ENCODE results near the gene GASK1A. TPM values are rescaled to one million over a fixed set of nuclear protein-coding genes. Genes with fewer than 3 reads are reported as not detected.

Gene GASK1A
- total RNA-seq, 1 experiment from 2014 or later = not detected

DNA sequence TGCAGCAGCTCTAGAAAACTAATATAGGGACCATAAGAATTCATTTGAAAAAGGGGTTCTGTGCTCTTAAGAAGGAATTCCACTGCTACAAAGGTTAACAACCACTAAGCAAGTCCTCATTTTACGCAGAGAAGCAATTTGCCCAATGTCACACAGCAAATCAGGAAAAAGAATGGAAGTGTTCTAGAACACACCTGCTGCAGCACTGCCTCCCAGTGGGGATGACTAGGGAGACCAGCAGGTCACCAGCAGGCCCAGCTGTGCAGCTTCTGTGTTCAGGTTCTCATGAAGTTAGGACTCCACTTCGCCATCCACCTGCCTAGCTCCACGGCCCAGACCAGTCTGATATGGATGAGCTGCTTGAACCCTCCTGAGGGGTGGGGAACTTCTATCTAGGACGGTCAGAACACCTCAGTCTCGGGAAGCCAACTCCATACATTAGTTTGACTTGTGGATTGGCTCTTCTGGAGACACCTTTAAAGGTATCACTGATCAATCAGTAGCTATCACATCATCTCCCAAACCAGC is 108.2 kb downstream of the GASK1A start:
- no peaks in the 10 kb centered on the region for H3K79me2 ChIP-seq (ENCODE audit: low read depth)
- BruUV-seq (replicated peaks) = no TSS peak
- H3F3A ChIP-seq (ENCODE audit: insufficient read depth, low read depth) = no peaks in the 10 kb centered on the region
- DNase-seq = no peak
- H3K4me2 ChIP-seq = no peak overlapping the region
- H3K4me3 ChIP-seq = no peak overlapping the region
- CTCF ChIA-PET = no interaction called here
- no peaks in the 10 kb centered on the region for H3K9me2 ChIP-seq (ENCODE audit: insufficient read depth)
- H2AFZ ChIP-seq = no peak overlapping the region
- H3K4me1 ChIP-seq (replicated peaks; ENCODE audit: insufficient read depth) = no peaks in the 10 kb centered on the region
- intact Hi-C loops (cut with micrococcal nuclease; ENCODE audit: unreplicated experiment) = no loop called here
- H3K9me3 ChIP-seq (ENCODE audit: insufficient read depth, low read depth) = no peaks in the 10 kb centered on the region
- TF ChIP-seq EZH2 (IDR thresholded peaks at IDR 0.05; ENCODE audit: low read depth) = no peak
- no peaks in the 10 kb centered on the region for H3K36me3 ChIP-seq (ENCODE audit: low read depth)
- H3K27me3 ChIP-seq (ENCODE audit: insufficient read depth, low read depth) = no peaks in the 10 kb centered on the region
- POLR2A ChIA-PET (ENCODE audit: unreplicated experiment) = no interaction called here
- H3K27ac ChIP-seq = no peak overlapping the region
- H4K20me1 ChIP-seq (ENCODE audit: insufficient read depth) = no peaks in the 10 kb centered on the region

DNA sequence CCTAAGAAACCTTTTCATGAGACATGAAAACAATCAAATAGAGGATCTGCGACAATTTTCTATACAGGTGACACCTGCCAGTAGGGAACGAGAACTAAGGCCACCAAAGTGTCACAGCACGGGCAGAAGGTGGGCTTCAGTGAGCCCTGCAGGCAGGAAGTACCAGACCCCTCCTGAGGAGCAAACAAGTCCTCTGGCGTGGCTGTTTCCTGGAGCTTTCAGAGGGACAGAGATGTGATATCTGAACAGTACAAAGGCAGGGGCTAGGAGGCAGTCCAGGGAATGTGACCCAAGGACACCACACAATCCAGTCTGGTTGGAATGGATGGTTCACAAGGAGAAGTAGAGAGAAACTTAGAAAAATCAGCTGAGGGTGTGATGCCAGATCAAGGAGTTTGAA is 110.0 kb downstream of the GASK1A start:
- CTCF ChIA-PET = no interaction called here
- POLR2A ChIA-PET (ENCODE audit: unreplicated experiment) = no interaction called here

DNA sequence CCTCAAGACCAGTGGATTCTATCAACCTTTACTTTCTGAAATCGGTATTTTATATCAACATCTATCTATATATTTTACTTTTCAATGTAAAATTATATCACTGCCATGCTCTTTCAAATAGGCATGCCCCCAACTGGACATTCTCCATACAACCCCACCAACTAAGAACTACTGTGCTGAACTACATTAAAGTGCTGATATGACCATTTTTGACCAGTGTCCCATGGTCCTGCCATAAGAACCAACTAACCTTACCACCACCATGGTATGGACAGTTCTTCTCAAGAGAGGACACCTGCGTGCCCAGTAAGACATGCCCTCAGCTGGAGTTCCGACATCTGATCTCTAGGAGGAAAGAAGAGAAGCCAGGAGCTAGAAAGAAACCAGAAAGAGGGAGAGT is 111.1 kb downstream of the GASK1A start:
- Histone ChIP-seq H3F3A (ENCODE audit: insufficient read depth, low read depth) (no peaks in the 10 kb centered on the region), H3K9me3 (ENCODE audit: insufficient read depth, low read depth) (no peaks in the 10 kb centered on the region), H2AFZ (no peak overlapping the region), H3K4me1 (replicated peaks; ENCODE audit: insufficient read depth) (no peaks in the 10 kb centered on the region), H3K36me3 (ENCODE audit: low read depth) (no peaks in the 10 kb centered on the region), H3K9me2 (ENCODE audit: insufficient read depth) (no peaks in the 10 kb centered on the region), H3K4me2 (no peak overlapping the region), H3K4me3 (no peak overlapping the region), H3K27me3 (ENCODE audit: insufficient read depth, low read depth) (no peaks in the 10 kb centered on the region), H3K27ac (no peak overlapping the region), H4K20me1 (ENCODE audit: insufficient read depth) (no peaks in the 10 kb centered on the region), H3K79me2 (ENCODE audit: low read depth) (no peaks in the 10 kb centered on the region)
- CTCF ChIA-PET = interaction anchor here (0.6 kb wide), 1 partner anchor 259 kb away, joined by 3 read pairs; no protein-coding TSS in a partner anchor
- POLR2A ChIA-PET (ENCODE audit: unreplicated experiment) = no interaction called here
- BruUV-seq (replicated peaks) = no TSS peak
- no peak for TF ChIP-seq EZH2 (IDR thresholded peaks at IDR 0.05; ENCODE audit: low read depth)
- TF ChIP-seq, protein P1, sequence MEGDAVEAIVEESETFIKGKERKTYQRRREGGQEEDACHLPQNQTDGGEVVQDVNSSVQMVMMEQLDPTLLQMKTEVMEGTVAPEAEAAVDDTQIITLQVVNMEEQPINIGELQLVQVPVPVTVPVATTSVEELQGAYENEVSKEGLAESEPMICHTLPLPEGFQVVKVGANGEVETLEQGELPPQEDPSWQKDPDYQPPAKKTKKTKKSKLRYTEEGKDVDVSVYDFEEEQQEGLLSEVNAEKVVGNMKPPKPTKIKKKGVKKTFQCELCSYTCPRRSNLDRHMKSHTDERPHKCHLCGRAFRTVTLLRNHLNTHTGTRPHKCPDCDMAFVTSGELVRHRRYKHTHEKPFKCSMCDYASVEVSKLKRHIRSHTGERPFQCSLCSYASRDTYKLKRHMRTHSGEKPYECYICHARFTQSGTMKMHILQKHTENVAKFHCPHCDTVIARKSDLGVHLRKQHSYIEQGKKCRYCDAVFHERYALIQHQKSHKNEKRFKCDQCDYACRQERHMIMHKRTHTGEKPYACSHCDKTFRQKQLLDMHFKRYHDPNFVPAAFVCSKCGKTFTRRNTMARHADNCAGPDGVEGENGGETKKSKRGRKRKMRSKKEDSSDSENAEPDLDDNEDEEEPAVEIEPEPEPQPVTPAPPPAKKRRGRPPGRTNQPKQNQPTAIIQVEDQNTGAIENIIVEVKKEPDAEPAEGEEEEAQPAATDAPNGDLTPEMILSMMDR (conservative IDR thresholded peaks at IDR 0.05) = no peak
- DNase-seq = no peak
- intact Hi-C loops (cut with micrococcal nuclease; ENCODE audit: unreplicated experiment) = no loop called here

More for the DNA sequence above, 110.0 kb downstream of the GASK1A start:
- intact Hi-C loops (cut with micrococcal nuclease; ENCODE audit: unreplicated experiment) = no loop called here
- no TSS peak for BruUV-seq (replicated peaks)
- Histone ChIP-seq H3K4me2 (no peak overlapping the region), H3K27me3 (ENCODE audit: insufficient read depth, low read depth) (no peaks in the 10 kb centered on the region), H3K9me3 (ENCODE audit: insufficient read depth, low read depth) (no peaks in the 10 kb centered on the region), H4K20me1 (ENCODE audit: insufficient read depth) (no peaks in the 10 kb centered on the region), H3K4me3 (no peak overlapping the region), H3K9me2 (ENCODE audit: insufficient read depth) (no peaks in the 10 kb centered on the region), H2AFZ (no peak overlapping the region), H3K79me2 (ENCODE audit: low read depth) (no peaks in the 10 kb centered on the region), H3K4me1 (replicated peaks; ENCODE audit: insufficient read depth) (no peaks in the 10 kb centered on the region), H3F3A (ENCODE audit: insufficient read depth, low read depth) (no peaks in the 10 kb centered on the region), H3K27ac (no peak overlapping the region), H3K36me3 (ENCODE audit: low read depth) (no peaks in the 10 kb centered on the region)
- no peak for TF ChIP-seq EZH2 (IDR thresholded peaks at IDR 0.05; ENCODE audit: low read depth)
- TF ChIP-seq, protein P1 (conservative IDR thresholded peaks at IDR 0.05) = no peak
- DNase-seq = no peak

DNA sequence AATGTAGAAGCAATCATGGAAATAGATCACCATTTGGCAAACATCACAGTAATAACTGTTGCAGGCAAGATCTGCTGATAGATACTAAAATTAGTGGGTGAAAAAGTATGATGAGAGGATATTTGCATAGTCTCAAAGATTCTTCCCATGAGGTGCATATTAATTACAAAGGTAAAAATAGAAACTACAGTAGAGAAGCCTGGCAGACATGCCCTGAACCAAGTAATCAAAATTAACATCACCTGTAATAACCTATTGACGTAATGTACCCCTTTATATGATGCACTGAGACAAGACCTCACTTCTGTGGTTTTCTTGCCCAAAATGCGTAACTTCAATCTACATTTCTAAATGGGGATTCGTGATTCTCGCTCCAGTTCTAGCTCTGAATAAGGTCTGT is 112.4 kb downstream of the GASK1A start:
- H3F3A ChIP-seq (ENCODE audit: insufficient read depth, low read depth) = no peaks in the 10 kb centered on the region
- no peaks in the 10 kb centered on the region for H4K20me1 ChIP-seq (ENCODE audit: insufficient read depth)
- H3K36me3 ChIP-seq (ENCODE audit: low read depth) = no peaks in the 10 kb centered on the region
- no peaks in the 10 kb centered on the region for H3K27me3 ChIP-seq (ENCODE audit: insufficient read depth, low read depth)
- no peak overlapping the region for H3K4me2 ChIP-seq
- H3K9me3 ChIP-seq (ENCODE audit: insufficient read depth, low read depth) = no peaks in the 10 kb centered on the region
- POLR2A ChIA-PET (ENCODE audit: unreplicated experiment) = no interaction called here
- H3K9me2 ChIP-seq (ENCODE audit: insufficient read depth) = no peaks in the 10 kb centered on the region
- no peak overlapping the region for H3K27ac ChIP-seq
- H3K4me3 ChIP-seq = no peak overlapping the region
- DNase-seq = no peak
- H2AFZ ChIP-seq = no peak overlapping the region
- H3K79me2 ChIP-seq (ENCODE audit: low read depth) = no peaks in the 10 kb centered on the region
- intact Hi-C loops (cut with micrococcal nuclease; ENCODE audit: unreplicated experiment) = no loop called here
- BruUV-seq (replicated peaks) = no TSS peak
- CTCF ChIA-PET = interaction anchor here (0.7 kb wide), 1 partner anchor 129 kb away, joined by 3 read pairs; no protein-coding TSS in a partner anchor
- no peaks in the 10 kb centered on the region for H3K4me1 ChIP-seq (replicated peaks; ENCODE audit: insufficient read depth)
- TF ChIP-seq, protein P1 (conservative IDR thresholded peaks at IDR 0.05) = no peak
- no peak for TF ChIP-seq EZH2 (IDR thresholded peaks at IDR 0.05; ENCODE audit: low read depth)

Data from PC-9 (cell line).